Prostate gland (tissue), 1 donor: ENCODE results near the gene TLE2.

Source experiments
- POLR2A ChIP-seq: fragments of 450-650 bp; IDR thresholded peaks from one replicate; pipeline ENCODE4 v1.6.1; 2016; ENCODE audit warnings: antibody characterized with exemption, mild to moderate bottlenecking
- POLR2AphosphoS5 ChIP-seq: sonication (generic); formaldehyde crosslinking; IDR thresholded peaks from one replicate; pipeline ENCODE4 v1.6.1; 2017; ENCODE audit warnings: antibody characterized with exemption

- TF ChIP-seq POLR2A (no peak), POLR2AphosphoS5 (no peak)
These were observed 61.1 kb downstream of the TLE2 start for GRCh38 chr19:2967972-2968371.
